HepG2 (cell line): Measurements from ENCODE around the gene SMOC1. TPM values are rescaled to one million over a fixed set of nuclear protein-coding genes. Genes with fewer than 3 reads are reported as not detected.

Experiments
- ELK4 ChIP-seq: sonication (generic); formaldehyde crosslinking; IDR thresholded peaks from 2 replicates; pipeline ENCODE4 v1.9.0; 2021; ENCODE audit warnings: missing genetic modification reagents, borderline replicate concordance
- MAFK ChIP-seq, 2 experiments: IDR thresholded peaks in 1 of 2; conservative IDR thresholded peaks in 1 of 2; 2 replicates each; pipeline ENCODE4 v1.6.1; 2011; ENCODE audit warnings: improper control_type of control experiment in 2 of 2, low read length in 2 of 2
- NCOR1 ChIP-seq: fragments of 200-600 bp; sonication (generic); IDR thresholded peaks from 2 replicates; pipeline ENCODE4 v1.7.0; 2017; ENCODE audit warnings: antibody characterized with exemption, low read length, borderline replicate concordance
- NFE2 ChIP-seq: sonication (generic); formaldehyde crosslinking; IDR thresholded peaks from 2 replicates; pipeline ENCODE4 v1.4.0; 2020; ENCODE audit warnings: missing genetic modification reagents
- NR2F6 ChIP-seq, 2 experiments: IDR thresholded peaks; 2 replicates each; pipeline ENCODE4 v1.6.1; 2016; ENCODE audit warnings: antibody characterized with exemption in 1 of 2, mild to moderate bottlenecking in 1 of 2
- RARG ChIP-seq: sonication (generic); formaldehyde crosslinking; IDR thresholded peaks from 2 replicates; pipeline ENCODE4 v1.4.0; 2020; ENCODE audit warnings: low read depth, mild to moderate bottlenecking, missing genetic modification reagents
- REPIN1 ChIP-seq: sonication (generic); formaldehyde crosslinking; IDR thresholded peaks from 2 replicates; pipeline ENCODE4 v1.8.0; 2022; ENCODE audit warnings: missing genetic modification reagents, low read depth, mild to moderate bottlenecking, borderline replicate concordance
- SIX4 ChIP-seq: sonication (generic); formaldehyde crosslinking; IDR thresholded peaks from 2 replicates; pipeline ENCODE4 v1.4.0; 2020; ENCODE audit warnings: missing genetic modification reagents
- SRSF1 ChIP-seq: fragments of 200-400 bp; formaldehyde crosslinking; optimal IDR thresholded peaks from 2 replicates; pipeline ENCODE3; 2017; ENCODE audit warnings: mild to moderate bottlenecking, low read depth, low read length, moderate library complexity
- SRSF9 ChIP-seq: fragments of 200-400 bp; formaldehyde crosslinking; IDR thresholded peaks from 2 replicates; pipeline ENCODE4 v1.6.1; 2018; ENCODE audit warnings: borderline replicate concordance, mild to moderate bottlenecking, low read depth, low read length; ENCODE audit not compliant: insufficient read depth, poor library complexity, severe bottlenecking
- TFDP2 ChIP-seq: sonication (generic); formaldehyde crosslinking; IDR thresholded peaks from 2 replicates; pipeline ENCODE4 v1.4.0; 2020; ENCODE audit warnings: missing genetic modification reagents
- TSC22D2 ChIP-seq: sonication (generic); formaldehyde crosslinking; IDR thresholded peaks from 2 replicates; pipeline ENCODE4 v1.5.1; 2020; ENCODE audit warnings: missing genetic modification reagents, mild to moderate bottlenecking, borderline replicate concordance
- ZNF256 ChIP-seq: sonication (generic); formaldehyde crosslinking; conservative IDR thresholded peaks from 2 replicates; pipeline ENCODE4 v1.4.0; 2020; ENCODE audit warnings: missing genetic modification reagents
- ZNF350 ChIP-seq: sonication (generic); formaldehyde crosslinking; IDR thresholded peaks from 2 replicates; pipeline ENCODE4 v1.4.0; 2020; ENCODE audit warnings: mild to moderate bottlenecking, low read depth, missing genetic modification reagents, borderline replicate concordance
- ZNF607 ChIP-seq: sonication (generic); formaldehyde crosslinking; IDR thresholded peaks from 2 replicates; pipeline ENCODE4 v1.5.1; 2020; ENCODE audit warnings: missing genetic modification reagents, mild to moderate bottlenecking, borderline replicate concordance
- ZNF747 ChIP-seq: sonication (generic); formaldehyde crosslinking; IDR thresholded peaks from 2 replicates; pipeline ENCODE4 v1.8.1; 2023; ENCODE audit warnings: missing genetic modification reagents, mild to moderate bottlenecking, borderline replicate concordance
- ZNF781 ChIP-seq: sonication (generic); formaldehyde crosslinking; IDR thresholded peaks from 2 replicates; pipeline ENCODE4 v1.5.1; 2020; ENCODE audit warnings: borderline replicate concordance, mild to moderate bottlenecking, missing genetic modification reagents; ENCODE audit errors: not compliant biosample characterization
- ZNF784 ChIP-seq: sonication (generic); formaldehyde crosslinking; IDR thresholded peaks from 2 replicates; pipeline ENCODE4 v1.5.1; 2020; ENCODE audit warnings: missing genetic modification reagents, mild to moderate bottlenecking, borderline replicate concordance
- ZNF841 ChIP-seq: sonication (generic); formaldehyde crosslinking; IDR thresholded peaks from 2 replicates; pipeline ENCODE4 v1.8.1; 2023; ENCODE audit warnings: missing genetic modification reagents, borderline replicate concordance
- ZSCAN31 ChIP-seq: sonication (generic); formaldehyde crosslinking; IDR thresholded peaks from 2 replicates; pipeline ENCODE4 v1.5.0; 2020; ENCODE audit warnings: low read depth, mild to moderate bottlenecking, missing genetic modification reagents
- polyA plus RNA-seq, 8 experiments: library from polyadenylated mRNA; depleted of rRNA in 3 of 8; stranded (reverse) in 7 of 8; unstranded in 1 of 8; fragments of >200 nt; fragmentation: Illumina TruSeq in 4 of 8; extraction: Trizol in 4 of 8; gene quantifications; 2 replicates each; pipeline versions ENCODE4 v1.2.1 to v1.2.3, GENCODE V29; 2011 to 2016; ENCODE audit warnings: low read depth in 4 of 8, missing spikeins in 1 of 8, mixed read lengths in 1 of 8; ENCODE audit not compliant: insufficient read depth in 1 of 8
- total RNA-seq, 5 experiments: library from RNA; depleted of rRNA; stranded (reverse); fragments of >200 nt; fragmentation: Illumina TruSeq; extraction: Trizol; gene quantifications; 2 replicates each; pipeline ENCODE4 v1.2.3, GENCODE V29; 2016; ENCODE audit warnings: low read depth in 1 of 5
- TF ChIP-seq, protein P1 (sequence below): sonication (generic); formaldehyde crosslinking; conservative IDR thresholded peaks from 2 replicates; pipeline ENCODE4 v1.8.0; 2022; ENCODE audit warnings: low read depth, missing genetic modification reagents
- TF ChIP-seq, protein P2 (sequence below): IDR thresholded peaks from 2 replicates; pipeline ENCODE4 v1.6.1; 2018; ENCODE audit warnings: missing genetic modification reagents, mild to moderate bottlenecking, missing compliant biosample characterization

SMOC1 gene
- total and polyA plus RNA-seq, 2 of the 13 experiments (the other 11 are each of a cell fraction or from before 2014, with no cell fraction given) = 17.8 to 35.6 TPM

DNA sequence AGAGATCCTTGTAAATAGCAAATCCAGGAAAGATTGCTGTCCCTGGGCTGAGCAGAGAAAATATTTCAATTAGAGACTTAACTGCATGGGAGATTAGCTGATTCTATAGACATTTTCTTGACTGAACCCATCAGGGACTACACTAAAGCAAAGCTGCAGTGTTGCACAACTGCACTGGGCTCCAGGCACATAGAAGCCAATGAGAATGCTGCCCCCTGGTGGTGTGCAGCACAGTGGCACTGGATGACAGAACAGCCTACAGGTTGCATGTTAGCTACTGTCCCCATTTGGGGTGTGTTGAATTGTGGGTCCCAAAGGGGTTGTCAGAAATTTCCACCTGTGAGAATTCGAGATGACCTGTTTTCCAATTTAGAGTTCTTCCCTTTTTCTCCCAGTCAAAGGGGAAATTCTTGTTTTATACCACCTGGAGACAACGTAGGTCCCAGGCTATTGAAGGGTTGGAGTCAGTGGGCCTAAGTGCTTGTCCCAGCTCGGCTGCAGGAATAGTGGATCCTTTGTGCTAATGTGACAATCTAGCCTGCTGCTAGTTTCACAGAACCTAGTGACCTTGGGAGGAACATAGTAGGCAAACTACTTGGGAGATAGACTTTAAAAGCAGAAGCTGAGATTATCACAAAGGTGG lies 194.8 kb downstream of the SMOC1 start (continued):
- no peak for TF ChIP-seq ZNF784 (CRISPR knock-in tag)
- no peak for TF ChIP-seq ZNF607 (CRISPR knock-in tag)
- TF ChIP-seq NR2F6 (IDR thresholded peaks at IDR 0.05) = no peak
- peak; percentile 58; the same call in 1 of the 2 replicates for TF ChIP-seq NR2F6 (CRISPR knock-in tag; IDR thresholded peaks at IDR 0.05)
- TF ChIP-seq, protein P1, sequence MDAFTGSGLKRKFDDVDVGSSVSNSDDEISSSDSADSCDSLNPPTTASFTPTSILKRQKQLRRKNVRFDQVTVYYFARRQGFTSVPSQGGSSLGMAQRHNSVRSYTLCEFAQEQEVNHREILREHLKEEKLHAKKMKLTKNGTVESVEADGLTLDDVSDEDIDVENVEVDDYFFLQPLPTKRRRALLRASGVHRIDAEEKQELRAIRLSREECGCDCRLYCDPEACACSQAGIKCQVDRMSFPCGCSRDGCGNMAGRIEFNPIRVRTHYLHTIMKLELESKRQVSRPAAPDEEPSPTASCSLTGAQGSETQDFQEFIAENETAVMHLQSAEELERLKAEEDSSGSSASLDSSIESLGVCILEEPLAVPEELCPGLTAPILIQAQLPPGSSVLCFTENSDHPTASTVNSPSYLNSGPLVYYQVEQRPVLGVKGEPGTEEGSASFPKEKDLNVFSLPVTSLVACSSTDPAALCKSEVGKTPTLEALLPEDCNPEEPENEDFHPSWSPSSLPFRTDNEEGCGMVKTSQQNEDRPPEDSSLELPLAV (CRISPR knock-in tag) = no peak
- no peak for TF ChIP-seq NFE2
- TF ChIP-seq ZNF256 (CRISPR knock-in tag) = no peak
- no peak for TF ChIP-seq MAFK (conservative IDR thresholded peaks at IDR 0.05 in 1 of 2, IDR thresholded peaks at IDR 0.05 in 1 of 2; ENCODE audit: low read length in 2 of 2)
- no peak for TF ChIP-seq ZSCAN31 (CRISPR knock-in tag)
- TF ChIP-seq SIX4 (CRISPR knock-in tag) = no peak
- no peak for TF ChIP-seq TSC22D2 (CRISPR knock-in tag)
- TF ChIP-seq SRSF1 = no peak
- TF ChIP-seq TFDP2 (CRISPR knock-in tag) = 0 out of 2 replicates have a peak, but pooled peaks have one; percentile 18
- no peak for TF ChIP-seq SRSF9
- no peak for TF ChIP-seq ELK4 (CRISPR knock-in tag)
- TF ChIP-seq, protein P2, sequence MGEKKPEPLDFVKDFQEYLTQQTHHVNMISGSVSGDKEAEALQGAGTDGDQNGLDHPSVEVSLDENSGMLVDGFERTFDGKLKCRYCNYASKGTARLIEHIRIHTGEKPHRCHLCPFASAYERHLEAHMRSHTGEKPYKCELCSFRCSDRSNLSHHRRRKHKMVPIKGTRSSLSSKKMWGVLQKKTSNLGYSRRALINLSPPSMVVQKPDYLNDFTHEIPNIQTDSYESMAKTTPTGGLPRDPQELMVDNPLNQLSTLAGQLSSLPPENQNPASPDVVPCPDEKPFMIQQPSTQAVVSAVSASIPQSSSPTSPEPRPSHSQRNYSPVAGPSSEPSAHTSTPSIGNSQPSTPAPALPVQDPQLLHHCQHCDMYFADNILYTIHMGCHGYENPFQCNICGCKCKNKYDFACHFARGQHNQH (CRISPR knock-in tag) = peak; percentile 75; the same call in 1 of the 2 replicates
- no peak for TF ChIP-seq RARG
- TF ChIP-seq NCOR1 = no peak
- TF ChIP-seq ZNF350 (CRISPR knock-in tag) = peak; percentile 35; the same call in 1 of the 2 replicates
- TF ChIP-seq ZNF781 = no peak
- TF ChIP-seq ZNF841 = no peak
- TF ChIP-seq REPIN1 (CRISPR knock-in tag) = peak; percentile 41; the same call in 1 of the 2 replicates
- no peak for TF ChIP-seq ZNF747
